8988T (cell line): ENCODE data around the gene SORD.
"Not testable (repeated sequence)": the region's sequence is repeated elsewhere in the genome, so short reads cannot be mapped to it uniquely, and the experiment has no call there.

Experiments
- DNase-seq: peaks from one replicate; pipeline ENCODE4 v3.0.0; 2011

SORD gene

DNA sequence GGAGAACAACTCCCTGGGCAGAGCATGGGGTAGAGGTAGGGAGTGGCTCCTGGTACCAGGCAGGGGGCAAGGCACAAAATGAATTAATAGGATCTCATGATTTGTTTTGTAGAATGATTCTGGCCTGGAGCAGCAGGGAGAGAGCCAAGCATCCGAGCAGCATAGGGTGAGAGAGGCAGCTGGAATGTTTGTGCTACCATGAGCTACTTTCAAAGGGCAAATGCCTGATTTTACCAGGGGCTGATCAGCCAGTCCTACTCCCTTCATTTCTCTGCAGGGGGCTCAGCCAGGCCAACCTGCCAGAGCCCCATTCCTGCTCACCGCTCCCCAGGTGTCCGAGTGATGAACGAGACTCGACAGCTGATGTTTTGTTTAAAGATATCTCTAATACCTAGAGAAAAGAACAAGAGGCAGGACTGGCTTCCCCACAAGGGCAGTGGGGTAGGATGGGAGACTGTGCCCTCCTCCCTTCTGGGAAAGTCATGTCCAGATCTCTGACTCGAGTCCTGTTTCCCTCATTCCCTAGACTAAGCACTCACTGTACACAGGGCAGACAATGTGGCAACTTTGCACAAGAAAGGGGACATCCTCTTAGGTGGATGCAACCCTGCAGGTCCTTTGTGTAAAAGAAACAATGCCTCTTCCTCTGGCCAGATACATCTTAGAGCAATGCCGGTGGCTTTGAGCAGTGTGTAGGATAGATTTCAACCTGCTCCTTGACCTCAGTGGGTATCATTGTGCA lies 78.1 kb downstream of the SORD start:
- no peak for DNase-seq

DNA sequence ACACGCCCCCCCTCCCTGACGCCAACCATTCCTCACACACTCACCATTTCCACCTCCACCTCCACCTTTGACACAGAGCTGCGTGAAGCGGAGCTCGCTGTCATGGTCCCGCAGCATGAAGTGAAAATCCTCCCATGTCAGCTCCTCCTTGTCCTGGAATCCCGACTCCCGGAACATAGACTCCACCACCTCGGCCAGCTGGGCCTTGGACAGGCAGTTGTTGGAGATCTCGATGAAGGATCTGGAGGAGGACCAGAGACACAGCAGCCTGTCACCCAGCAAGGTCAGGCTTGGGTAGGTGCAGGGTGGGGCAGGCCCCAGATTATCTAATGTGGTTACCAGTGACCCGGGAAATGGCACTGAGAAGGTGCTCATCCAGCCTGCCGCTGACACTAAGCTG lies 78.8 kb downstream of the SORD start:
- DNase-seq, result no peak

DNA sequence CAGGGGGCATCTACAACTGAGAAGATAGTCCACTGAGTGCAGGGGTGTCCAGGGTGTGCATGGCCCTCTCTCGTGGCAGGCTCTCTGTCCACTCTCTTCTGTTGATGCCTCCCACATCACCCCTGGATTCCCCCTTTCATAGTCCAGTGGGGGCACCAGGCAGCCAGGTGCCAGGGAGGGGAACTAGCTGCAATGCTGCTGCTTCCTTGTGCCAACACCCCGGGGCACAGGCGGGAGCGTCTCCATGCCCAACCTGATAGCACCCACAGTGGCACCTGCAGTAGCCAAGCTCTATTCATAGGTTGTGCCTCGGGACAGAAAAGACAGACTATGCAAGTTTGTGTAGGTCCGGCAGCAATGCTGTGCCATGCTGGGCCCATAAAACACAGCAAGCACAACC lies 79.2 kb downstream of the SORD start:
- DNase-seq, result no peak

DNA sequence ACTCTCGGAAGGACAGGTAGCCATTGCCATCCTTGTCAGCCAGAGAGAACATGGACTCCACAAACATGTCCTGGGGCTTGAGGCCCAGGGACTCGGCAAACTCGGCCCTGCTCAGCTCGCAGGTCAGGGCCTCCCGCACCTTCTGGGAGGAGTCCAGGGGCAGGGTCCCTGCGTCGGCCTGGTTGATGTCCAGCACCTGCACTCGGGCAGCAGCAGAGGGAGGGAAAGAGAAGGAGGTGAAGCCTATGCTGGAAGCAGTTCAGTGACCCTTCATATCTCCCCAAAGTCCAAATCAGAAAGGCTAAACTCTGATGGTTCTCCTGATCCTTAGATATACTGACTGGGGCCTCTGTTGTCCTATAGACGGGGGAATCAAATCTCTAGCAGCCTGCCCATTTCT lies 81.2 kb downstream of the SORD start:
- DNase-seq, result not testable (repeated sequence)

DNA sequence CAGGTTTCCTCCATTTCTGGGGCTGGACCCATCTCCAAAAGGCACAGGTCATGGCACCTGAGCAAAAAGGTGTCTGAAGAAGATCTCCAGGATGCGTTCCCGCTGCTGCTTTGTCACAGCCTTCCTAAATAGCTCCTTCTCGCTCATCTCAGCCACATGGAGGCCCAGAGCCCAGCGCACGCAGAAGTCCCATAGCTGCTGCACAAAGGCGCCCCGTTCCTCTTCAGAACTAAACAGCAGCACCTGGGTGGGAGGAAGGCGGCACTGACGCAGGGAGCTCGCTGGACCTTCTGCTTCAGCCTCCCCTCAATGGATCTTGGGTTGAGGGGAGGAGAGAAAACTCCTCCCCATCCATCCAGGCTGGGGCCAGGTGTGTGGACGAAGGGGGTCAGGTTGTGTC lies 82.6 kb downstream of the SORD start:
- no peak for DNase-seq

DNA sequence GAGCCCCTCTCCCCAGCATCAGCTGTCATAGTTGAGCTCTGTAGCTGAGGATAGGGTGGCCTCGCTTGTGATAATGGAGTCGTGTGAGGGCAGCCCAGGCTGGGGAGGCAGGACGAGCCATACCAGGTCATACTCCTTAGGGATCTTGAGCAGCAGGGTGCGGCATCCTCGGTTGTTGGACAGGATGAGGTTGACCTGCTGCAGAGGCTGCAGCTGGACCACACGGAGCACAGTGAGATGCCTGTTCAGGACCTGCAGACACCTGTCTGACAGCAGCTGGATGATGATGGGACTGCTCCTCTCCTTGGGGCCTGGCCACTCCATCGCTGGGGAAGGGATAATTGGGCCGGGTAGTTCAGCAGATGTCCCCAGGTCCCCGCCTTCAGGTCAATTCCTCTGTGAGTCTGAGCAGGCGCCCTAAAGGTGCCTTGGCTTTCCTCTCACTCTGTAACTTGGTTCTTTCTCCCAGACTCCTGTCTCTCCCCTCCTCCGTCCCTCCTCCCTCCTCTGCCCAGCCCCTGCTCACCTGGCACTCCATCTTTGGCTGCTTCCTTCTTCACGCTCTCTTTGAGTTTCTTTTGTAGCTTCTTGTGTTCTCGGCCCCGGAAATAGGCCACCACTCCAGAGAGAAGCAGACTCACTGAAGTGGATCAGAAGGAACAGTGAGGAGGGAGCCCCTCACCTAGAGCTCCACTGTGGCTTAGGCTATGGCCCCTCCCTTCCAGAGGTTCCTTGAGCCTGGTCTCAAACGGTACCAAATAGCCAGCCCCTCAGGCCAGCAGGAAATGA lies 83.2 kb downstream of the SORD start:
- DNase-seq, result no peak

DNA sequence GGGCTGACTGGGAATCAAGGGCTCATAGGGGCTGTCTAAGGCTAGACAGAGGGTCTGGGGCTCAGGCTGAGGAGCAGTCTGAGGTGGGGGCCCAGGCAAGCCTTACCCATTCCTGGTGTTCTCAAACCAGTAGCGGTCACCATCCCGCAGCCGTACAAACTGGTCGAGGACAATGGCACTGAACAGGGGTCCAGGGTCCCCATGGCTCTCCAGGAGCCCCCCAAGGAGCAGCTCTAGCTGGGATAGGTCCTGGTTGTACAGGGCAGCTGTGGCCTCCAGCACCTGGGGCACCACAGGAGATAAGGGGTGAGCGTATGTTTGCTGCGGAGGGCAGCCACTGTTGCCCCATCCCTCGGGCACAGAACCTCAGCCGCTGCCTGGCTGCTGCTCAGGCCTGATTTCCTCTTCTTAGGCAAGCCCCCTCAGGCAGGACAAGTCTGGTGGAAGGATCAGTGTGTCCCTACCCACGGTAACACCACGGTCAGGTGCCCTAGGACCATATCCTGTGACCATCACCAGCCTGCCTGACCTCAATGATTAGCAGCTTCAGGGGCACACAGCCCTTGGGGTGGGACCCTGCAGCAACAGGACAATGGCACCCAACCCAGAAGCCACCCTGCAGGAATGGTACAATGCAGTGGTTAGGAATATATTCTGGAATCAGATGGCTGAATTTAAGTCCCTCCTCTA lies 85.1 kb downstream of the SORD start:
- no peak for DNase-seq

DNA sequence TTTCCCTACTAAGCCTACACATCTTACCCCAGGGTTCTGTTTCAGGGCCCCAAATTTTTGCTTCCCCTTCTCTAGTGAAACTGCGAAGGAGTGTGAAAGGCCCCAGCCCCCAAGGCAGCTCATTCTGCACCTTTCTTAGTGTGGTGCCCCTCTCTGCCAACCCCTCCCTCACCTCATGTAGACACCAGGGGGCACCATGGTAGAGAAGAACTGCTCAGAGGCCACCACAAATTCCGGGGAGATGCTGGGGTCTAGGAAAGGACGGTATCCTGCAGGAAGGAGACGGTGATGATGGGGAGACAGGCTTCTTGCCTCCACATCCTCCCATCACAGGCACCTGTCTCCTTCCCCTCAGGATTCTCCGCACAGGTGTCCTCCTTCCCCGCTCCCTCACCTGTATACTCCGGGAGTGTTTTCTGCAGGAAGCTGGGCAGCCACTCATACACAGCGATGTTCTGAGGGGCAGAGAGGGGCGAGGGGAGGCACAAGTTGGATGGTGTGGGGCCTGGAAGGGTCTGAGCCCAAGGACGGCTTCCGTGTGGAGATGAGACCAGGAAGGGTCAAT lies 87.3 kb downstream of the SORD start:
- DNase-seq, result no peak

DNA sequence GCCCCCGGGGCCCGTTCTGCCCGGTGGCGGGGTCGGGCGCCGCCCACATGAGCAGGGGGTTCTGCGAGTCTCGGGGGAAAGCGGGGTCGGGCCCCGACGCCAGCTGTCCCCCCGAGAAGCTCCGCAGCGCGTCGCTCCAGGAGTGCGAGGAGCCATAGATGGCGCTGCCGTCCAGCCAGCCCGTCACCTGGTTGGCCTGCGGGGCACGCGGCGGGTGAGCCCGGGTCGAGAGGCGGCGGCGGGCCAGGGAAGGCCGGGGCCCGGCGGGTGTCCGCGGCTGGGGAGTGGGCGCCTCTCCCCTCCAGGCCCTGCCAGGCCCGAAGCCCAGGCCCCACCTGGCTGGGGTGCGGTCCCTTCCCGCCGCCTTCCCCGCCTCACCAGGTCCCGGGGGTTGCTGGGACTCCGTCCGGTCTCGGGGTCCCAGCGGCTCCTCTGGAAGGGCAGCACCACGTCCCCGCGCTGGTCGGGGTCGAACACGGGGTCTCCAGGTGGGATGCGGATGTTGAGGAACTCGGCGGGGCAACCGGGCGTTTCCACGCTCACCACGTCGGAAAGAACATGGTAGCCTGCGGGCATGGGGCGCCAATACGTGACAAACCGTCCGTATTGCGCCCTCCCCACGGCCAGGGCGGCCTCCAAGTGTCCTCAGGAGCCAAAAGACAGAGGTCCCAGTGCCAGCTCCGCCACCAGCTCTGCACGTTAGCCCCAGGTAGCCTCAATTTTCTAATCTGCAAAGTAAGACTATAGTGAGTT lies 88.6 kb downstream of the SORD start:
- no peak for DNase-seq

DNA sequence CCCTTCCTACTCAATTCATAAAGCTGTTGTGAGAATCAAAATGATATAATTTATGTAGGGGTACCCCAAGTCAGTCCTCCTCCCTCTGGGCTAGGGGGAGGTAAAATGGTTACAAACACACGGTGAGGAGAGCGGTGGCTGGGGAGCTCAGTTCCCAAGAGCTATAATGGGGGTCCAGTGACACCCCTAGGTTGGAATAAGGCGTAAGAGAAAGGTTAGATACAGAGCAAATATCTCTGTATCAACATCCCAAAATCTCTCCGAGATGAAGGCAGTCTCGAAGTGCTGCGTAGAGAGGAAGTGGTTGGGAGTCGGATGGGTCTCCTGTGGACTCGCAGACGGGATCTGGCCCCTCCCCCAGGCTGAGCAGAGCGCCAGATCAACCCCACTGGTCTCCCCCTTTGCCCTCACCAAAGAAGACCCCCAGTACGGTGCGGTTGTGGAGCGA lies 89.2 kb downstream of the SORD start:
- DNase-seq, result no peak

DNA sequence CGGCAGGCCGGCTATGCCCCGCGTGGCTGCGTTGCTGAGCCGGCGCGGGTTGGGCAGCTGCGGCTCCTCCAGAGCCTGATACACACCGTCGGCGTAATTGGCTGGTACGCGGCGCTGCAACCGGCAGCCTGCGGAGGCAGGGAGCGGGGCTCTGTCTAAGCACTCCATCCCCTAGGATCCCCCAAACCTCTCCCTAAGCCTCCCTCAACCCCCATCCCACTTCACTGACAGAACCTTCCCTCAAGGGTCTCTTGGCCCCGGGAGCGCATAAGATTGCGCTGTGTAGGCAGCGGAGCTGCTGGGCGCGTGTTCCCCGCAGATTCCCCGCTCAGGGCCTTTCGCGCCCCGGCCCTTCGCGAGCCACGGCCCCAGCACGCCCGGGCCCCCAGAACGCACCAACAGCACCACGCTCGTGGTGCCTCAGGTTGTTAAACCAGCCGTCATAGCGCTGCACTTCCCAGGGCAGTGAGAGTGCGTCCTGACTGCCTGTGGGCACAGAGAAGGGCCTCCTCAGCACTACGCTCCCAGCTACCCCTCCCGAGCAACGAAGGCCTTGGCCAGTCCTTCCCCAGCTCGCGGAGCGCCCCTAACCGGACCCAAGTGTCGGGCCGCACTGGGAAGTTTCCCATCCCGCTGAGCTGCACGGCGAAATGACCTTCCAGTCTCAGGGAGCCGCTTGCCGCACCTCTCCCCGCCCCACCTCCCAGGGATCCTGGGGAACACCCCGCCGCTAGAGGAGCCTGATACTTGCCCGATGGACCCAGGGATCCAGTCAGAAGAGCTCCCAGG lies 89.8 kb downstream of the SORD start:
- DNase-seq, result no peak

DNA sequence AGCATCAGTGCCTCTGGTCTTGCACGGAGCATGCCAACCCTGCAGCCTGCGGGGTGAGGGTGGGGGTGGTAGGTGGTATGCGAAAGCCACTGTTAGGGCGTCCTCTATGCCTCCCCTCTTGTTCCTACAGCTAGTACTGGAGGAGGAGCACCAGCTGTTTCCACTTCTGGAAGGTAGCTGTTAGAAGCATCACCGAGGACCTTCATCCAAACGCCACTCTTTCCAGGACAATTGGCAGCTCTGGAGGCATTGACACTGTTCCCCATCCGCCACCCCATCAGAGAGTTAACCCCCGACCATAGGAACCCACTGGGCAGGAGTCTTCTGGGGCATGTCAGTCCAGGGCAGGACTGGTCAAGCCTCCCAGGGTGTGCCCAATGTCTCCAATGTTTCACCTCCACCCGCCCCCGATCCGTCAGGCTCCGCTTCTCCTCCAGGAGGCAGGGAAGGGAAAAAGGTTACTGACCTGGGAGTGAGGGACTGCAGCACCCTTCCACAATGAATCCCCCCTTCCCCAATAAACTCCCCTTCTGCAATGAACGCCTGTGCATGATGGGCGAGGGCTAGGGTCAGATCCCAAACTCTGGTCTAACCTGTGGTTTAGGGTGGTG lies 90.5 kb downstream of the SORD start:
- no peak for DNase-seq

DNA sequence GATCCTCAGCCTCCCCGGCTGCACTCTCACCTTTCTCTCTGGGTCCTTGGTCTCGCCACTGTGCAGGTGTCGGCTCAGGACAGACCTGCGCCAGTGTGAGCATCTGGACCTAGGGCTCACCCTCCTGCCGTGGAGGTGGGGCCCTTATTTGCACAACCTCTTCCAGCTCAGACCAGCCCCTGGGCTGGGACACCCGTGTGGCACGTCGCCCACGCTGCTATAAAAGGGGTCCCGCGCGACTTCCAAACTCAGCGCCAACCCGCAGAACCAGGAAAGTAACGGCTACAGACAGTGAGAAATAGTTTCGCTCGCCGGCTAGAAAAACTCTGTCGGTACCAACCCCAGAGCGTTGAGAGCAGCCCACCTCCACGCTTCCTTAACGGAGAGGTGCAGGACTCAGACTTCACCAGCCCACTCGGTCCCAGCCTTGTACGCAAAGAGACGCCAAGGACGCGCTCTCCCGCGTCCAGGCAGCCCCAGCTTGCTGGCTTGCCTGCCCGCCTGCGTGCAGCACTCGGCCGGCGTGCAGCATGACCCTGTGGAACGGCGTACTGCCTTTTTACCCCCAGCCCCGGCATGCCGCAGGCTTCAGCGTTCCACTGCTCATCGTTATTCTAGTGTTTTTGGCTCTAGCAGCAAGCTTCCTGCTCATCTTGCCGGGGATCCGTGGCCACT lies 91.2 kb downstream of the SORD start, which contains the start of the genes DUOX2 and DUOXA2:
Gene DUOX2 (minus strand): TSS at position 97 of the 675 bp plus-strand sequence. CDS start 761 bp downstream, outside the sequence.
Gene DUOXA2 (plus strand): TSS at position 251 of the 675 bp plus-strand sequence. CDS start 280 bp downstream, at position 531.
- DNase-seq, result peak; percentile 15

DNA sequence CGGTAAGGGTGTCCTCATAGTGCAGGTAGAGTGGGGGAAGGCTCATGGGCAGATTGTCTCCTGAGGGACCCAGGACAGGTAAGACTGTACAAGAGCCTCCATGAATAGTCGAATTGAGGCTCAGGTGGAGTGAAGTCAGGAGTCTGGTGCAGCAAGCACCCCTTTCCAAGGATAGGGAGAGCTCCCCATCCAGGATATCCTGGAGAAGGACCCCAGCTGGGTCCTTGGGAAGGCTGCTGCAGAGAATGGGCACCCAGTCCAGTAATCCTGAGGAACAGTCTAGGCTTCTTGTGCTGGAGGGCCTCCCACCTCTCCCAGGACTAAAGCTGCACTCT lies 91.7 kb downstream of the SORD start:
- DNase-seq, result no peak

DNA sequence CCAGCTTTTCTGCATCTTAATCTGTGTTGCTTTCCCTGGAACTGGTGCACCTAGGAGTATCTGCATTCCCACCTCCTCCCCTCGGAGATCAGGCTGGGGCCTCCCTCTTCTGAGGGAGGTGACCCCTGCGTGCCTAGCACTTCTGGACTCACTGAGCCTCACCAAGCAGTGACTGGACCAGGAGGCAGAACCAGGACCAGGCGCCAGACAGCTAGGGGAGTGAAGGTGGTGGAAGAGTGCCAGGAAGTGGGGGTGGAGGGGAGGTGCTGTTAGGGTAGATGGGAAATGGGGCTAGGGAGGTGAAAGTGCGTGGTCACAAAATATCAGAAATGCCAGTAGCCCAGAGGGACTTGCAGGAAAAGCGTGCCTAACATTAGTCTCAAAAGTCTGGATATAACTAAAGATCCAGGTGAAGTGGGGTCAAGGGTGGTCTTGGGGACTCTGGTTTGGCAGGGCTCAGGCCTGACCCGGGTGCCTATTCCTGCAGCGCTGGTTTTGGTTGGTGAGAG lies 92.4 kb downstream of the SORD start:
- no peak for DNase-seq

DNA sequence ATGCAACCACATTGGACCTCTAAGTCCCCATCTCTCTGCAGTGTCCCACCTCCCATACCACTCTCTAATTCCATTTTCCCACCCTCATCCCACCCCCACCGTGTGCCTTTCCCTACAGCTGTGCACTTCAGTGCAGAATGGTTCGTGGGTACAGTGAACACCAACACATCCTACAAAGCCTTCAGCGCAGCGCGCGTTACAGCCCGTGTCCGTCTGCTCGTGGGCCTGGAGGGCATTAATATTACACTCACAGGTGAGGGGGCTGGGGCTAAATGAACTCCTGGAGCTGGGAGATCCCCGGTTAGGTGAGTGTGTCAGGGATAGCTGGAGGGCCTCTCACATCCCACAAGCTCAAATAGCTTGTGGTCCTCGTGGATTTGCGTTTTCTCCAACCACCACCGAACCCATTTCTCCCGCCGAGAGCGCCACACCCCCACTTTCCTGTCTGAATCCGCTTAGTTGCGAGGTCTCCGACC lies 93.0 kb downstream of the SORD start:
- no peak for DNase-seq

DNA sequence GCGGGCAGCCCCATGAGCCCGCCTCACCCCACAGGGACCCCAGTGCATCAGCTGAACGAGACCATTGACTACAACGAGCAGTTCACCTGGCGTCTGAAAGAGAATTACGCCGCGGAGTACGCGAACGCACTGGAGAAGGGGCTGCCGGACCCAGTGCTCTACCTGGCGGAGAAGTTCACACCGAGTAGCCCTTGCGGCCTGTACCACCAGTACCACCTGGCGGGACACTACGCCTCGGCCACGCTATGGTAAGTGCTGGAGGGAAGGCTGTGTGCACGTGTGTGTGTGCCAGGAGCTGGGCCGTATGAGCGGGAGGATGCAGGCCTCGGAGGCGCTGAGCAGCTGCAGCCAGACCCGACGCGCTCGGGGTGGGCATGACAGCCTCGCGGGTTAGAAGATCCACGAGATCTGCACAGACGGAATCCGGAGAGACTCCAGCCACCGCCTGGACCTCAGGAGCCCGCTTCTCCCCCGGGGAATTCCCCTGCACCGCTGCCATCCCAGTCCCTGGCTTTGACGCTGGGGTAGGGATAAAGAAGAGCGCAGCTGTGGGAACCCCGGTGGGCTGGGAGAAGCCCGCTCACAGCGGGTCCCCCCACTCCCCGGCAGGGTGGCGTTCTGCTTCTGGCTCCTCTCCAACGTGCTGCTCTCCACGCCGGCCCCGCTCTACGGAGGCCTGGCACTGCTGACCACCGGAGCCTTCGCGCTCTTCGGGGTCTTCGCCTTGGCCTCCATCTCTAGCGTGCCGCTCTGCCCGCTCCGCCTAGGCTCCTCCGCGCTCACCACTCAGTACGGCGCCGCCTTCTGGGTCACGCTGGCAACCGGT lies 93.7 kb downstream of the SORD start:
- no peak for DNase-seq

DNA sequence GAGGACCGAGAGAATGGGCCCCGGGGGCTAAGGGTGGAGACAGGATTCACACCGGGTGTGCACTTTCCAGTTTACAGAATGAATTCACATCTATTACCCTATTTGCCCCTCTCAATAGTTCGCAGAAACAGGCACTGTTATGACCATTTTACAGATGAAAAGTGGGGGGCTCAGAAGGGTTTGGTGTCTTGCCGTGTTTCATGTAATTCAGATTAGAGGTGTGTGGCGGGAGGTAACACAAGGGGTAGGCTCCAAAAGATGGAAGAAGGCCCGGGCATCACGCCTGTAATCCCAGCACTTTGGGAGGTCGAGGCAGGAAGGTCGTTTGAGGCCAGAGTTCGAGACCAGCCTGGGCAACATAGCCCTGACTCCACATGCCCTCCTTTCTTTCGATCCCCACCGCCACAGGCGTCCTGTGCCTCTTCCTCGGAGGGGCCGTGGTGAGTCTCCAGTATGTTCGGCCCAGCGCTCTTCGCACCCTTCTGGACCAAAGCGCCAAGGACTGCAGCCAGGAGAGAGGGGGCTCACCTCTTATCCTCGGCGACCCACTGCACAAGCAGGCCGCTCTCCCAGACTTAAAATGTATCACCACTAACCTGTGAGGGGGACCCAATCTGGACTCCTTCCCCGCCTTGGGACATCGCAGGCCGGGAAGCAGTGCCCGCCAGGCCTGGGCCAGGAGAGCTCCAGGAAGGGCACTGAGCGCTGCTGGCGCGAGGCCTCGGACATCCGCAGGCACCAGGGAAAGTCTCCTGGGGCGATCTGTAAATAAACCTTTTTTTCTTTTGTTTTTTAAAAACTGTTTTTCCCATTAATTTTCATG lies 94.5 kb downstream of the SORD start:
- DNase-seq, result no peak
